ENCODE results near the gene DHX9.

The DHX9 gene

DNA sequence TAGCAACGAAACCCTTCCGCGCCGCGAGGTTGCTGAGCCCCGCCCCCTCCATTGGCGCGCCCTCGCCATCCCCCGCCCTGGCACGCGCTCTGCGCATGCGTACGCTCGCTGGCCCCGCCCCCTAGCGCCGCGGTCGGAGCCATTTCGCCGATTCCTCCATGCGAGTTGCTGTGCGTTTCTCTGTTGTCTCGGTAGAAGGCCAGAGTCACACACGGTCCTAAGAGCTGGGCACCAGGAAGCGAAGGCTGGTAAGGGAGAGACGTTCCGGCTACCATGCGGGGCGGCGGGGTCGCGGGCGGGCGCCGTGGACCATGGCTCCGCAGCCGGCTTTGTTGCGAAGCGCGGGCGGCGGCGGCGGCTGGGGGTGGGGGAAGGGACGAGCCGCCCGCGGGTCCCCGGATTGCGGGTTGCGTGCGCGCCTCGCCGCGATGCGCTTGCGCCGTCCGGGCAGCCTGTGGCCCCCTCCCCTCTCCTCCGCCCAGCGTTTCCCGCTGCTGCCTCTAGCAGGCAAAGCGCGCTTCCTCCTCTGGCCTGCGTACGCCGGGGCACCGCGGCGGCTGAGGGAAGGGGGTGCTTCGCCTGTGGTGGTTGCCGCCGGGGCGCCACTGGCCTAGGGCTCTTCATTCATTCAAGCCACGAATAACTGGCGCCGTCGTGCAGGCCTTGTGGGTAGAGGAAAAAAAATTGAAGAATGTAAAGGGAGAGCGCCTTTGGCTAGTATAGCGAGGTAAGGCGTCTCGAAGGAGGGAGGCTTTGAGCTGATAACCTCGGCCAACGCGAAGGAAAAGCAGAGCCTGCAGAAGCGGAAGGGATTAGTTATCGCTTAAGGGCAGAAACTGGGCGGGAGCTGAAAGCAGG lies at the start of gene DHX9:
DHX9 (plus strand) TSS at position 139 of the 858 bp plus-strand sequence. CDS start 3,220 bp downstream, outside the sequence.
- DNase-seq, result peak; percentile 44

DNA sequence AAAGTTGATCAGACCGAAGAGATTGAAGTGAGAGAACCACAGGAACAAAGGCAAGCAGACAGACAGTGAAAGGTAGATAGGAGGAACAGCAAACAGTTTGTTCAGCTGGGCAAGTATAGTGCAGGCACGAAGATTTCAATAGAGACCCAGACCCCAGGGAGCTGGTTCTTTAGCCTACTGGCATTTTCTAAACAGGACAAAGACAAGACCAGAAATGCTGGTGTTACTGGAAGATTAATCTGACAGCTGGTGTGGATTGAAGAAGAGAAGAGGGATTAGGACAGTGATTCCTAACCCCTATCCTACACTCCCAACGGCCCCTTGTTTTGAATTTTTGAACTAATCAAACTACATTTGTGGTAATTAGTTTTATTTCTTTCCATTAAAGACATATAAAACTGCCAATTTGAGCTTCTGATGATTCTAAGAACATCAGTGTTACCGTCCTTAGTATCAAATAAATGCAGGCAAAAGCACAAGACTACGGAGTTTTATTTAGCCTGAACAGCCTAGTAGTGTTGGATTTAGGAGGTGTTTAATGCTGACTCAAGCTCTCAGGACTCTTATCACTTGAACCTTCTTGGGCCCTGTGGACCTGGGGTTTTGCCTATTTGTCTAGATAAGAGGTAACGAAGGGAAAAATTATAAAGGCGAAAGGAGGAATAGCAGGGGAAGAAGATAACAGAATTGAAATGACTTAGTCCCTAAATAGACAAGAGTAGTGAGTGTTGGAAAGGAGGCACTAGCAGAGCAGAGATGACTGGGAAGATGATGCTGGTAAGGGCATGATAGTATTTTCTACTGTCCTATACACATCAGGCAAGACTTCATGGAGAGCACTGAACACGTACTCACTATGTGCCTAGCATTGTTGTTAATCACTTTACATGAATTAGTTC lies 47.6 kb upstream of the DHX9 start:
- peak; percentile 36 for DNase-seq

DNA sequence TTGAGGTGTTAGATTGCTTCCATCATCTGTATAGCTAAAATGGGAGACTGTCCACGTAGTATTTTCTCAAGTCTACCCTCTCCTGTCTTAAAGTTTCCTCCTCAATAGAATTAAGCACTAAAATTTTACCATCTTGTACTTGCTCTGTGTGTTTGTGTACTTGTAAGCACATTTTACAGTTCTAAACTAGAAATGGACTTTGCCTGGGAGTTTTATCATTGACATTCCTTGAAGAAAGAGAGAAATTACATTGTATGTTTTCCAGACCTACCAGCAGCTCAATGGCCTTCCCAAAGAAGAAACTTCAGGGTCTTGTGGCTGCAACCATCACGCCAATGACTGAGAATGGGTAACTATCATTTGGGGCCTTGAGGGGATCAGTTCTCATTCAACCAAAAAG lies 45.1 kb upstream of the DHX9 start:
- DNase-seq, result no peak

DNA sequence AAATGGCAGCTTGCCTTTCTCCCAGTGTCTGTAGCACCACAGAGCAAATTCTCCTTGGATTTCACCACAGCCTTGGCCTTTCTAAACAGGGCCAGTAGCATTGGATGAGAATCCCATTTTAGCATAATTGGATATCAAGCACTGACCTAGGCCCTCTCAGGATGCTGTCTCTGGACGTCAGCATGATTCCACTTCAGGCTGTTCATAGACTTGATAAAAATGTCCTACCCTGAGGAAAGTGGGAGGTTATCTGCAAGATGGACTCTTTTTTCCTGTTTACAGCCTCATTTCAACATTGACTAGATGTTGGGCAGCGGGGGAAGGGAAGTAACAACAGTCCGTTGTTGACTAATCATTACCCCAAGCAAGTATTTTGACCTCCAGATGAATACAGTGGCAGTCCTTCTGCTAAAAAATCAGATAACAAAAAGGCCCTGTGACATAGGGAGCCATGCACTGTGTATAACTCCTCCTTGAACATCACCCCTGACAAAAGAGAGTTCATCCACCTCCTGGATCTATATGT lies 44.4 kb upstream of the DHX9 start:
- no peak for DNase-seq

DNA sequence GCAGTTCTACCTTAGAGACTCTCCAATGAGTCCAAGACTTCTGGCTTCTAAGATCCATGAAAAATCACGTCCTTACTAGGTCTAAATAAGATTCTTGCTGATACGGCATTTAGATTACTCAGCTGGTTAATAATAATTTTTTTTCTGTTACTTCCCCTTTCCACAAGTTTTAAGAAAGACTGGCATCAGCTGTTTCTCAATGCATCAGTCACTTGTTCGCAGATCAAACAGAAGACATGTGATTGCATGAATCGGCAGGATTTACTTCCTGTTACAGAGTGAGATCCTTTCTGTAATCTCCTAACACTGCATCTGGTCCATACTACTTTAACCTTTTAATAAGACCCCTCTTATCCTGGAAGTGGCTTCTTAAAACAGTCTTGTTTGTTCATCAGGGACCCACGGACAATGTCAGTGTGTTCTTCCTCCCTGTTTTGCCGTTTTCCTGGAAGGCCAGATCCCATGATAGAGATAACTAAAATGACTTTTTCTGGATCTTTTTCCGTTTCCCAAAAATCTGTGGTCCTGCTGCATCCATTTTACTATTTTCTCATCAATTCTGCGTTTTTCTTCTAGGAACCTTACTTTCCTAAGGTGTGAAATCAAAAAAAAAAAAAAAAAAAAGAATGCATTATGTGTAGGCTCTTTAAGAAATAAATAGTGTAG lies 43.5 kb upstream of the DHX9 start:
- DNase-seq, result no peak

DNA sequence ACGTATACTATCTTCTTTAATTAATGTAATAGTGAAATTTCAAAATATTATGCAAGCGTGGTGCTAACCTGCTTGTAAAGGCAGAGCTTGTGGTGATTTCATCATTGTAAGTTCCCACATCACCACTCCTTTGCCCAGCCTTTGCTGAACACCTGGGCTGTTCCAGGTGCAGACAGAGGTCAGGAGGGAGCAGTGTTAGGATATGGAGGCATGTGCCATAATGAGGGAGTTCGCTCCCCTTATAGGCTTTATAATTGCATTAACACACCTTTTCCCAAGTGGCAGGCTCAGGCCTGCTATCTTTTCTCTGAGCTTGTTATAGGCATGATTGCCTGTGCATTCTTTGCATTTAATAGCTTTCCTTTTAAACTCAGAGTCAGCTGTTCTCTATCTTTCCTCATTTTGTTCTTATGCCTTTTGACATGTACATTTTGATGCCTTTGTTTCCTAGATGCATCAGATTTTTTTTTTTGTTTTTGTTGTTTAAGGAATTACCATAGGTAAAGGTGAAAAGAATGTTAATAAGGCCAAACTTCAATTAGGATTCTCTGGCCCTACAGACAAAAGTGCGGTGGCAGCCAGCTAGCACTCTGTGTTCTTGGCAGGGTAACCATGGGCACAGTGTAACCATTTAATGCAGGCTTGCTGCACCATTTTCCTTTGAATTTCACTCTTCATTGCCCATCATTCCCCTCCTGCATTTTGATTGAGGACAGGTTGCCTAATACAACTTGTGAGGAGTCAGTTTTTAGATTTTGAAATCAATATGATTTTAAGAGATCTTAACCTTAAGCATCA lies 36.9 kb upstream of the DHX9 start:
- no peak for DNase-seq

DNA sequence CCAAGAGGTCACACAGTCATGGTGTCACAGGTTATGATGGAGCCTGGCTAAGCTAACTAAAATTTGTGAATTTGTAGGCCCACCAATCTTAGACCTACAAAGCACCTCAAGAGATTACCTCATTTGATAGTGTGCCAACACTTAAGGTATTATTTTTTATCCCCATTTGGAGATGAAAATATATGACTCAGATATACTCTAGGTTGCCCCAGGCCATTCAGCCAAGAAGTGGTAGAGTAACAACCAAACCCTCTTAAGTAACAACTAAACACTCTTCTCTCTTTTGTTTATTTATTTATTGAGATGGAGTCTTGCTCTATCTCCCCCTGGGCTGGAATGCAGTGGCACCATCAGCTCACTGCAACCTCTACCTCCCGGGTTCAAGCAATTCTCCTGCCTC lies 35.3 kb upstream of the DHX9 start:
- no peak for DNase-seq

DNA sequence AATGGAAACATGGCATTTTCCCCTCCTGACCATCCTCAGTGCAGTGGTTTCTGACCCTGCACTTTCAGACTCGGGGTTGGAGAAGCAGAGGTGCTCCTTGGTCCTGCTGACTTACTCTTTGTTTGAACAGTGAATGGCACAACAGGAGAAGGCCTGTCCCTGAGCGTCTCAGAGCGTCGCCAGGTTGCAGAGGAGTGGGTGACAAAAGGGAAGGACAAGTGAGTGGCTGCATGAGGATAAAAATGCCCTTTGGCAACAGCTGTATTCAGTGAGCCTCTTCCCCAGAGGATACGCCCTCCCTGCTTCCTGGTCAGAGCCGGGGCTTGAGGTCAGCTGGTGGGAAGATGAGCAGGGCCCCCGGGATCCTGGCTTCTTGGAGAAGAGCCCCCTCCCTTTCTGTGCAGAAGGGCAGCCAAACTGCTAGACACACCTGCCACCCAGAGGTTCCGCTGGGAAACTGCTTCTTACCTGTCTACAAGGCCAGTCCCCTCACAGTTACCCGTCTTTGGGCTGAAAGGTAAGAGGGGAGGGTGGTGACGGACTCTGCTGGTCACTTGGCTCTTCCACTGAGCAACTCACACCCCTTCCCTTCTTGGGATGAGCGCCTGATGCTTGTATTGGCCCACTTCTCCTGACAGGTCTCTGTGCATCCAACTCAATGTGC lies 33.0 kb upstream of the DHX9 start:
- no peak for DNase-seq

DNA sequence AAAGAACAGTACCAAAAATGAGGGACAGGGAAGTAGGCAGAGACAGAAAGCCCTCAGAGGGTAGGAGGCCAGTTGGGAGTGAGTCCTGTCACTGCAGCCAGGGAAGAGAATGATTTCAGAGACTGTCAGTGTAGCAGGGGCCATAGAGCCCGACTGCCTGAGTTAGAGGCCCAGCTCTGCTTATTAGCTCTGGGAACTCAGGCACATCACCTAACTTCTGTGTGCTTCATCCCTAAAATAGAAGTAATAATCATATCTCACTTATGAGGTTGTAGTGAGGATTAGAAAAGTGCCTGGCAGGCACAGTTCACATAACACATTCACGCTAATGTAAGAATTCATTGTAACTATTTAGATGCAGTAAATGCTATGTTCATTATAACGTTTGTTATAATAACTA lies 31.2 kb upstream of the DHX9 start:
- no peak for DNase-seq

DNA sequence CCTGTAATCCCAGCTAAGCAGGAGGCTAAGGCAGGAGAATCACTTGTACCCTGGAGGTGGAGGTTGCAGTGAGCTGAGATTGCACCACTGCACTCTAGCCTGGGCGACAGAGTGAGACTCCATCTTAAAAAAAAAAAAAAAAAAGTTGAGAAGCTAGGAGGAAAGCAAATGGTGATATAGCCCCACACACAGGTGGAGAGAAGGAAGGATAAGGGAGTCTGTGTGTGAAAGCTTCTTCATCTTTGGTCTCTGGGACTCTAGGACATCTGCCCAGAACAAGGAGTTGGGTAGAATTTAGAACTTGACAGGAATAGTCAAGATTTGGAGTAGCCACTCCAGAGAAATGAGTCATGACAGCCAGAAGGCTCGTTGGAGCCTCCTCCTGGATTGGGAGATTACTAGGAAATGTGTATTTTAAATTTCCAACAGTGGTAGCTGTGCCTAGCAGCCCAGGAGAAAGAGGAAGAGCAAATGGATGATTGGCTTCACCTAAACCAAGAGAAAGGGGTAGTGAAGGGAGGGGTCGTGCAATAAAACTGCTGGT lies 29.7 kb upstream of the DHX9 start:
- no peak for DNase-seq

DNA sequence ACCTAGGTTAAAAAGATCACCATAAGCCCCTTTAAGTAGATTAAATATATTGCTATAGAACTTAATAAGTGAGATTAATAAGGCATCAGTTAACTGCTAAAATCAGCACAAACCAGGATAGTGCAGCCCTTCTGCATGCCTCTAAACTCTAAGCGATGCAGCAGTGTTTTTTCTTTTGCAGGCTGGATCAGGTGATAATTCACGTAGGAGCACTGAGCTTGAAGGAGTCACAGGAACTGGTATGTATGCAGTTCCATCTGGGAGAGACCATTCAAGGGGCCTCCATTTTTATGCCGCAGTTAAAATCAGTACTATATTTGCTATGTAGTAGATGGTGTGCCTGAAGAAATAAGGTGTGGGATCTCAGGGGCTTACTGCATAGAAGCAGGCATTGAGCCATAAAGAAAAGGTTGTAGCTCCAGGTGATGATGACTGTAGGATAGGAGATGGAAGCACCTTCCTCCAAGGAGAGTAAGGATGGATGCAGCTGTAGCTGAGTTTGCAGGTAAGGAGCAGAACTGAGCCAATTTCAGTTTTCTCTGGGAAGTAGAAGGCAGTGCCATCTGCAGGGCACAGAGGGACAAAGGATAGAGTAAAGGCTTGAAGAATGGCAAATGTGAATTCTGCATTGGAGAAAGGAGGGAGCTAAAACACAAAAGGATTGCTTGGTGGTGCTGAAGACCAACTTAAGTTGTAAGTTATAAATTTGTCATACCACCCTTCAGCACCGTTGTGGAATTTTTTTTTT lies 27.0 kb upstream of the DHX9 start:
- DNase-seq, result no peak

DNA sequence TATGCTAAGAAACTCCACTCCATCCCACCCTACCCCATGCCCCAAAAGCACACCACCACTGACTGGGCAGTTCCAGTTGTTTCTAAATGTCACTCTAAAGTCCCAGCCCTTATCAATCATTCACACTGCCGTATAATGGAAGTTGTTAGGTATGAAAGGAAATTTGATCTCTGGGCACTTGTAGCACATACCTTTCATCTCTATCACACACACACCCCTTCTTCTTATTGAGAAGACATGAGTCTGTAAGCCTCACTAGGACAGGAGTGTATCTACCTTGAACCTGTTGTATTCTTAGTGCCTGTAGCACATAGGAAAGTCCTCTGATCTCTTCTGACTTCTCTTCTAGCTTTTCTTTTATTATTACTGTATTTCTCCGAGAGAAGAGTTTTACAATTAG lies 22.3 kb upstream of the DHX9 start:
- DNase-seq, result no peak

DNA sequence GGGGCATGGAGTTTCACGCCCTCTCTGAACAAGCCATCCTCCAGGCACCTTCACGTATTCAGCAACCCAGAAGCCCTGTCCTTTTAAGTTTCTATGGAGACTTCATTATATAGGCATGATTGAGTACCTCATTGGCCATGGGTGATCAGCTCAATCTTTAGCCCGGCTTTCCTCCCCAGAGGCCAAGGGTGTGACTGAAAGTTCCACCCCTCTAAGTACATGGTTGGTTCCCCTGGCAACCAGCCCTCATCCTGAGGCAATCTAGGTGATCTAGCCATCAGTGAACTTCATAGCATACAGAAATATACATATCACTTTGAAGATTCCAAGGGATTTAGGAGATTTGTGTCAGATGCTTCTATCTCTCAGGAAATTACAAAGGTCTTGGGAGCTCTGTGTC lies 21.3 kb upstream of the DHX9 start:
- no peak for DNase-seq

DNA sequence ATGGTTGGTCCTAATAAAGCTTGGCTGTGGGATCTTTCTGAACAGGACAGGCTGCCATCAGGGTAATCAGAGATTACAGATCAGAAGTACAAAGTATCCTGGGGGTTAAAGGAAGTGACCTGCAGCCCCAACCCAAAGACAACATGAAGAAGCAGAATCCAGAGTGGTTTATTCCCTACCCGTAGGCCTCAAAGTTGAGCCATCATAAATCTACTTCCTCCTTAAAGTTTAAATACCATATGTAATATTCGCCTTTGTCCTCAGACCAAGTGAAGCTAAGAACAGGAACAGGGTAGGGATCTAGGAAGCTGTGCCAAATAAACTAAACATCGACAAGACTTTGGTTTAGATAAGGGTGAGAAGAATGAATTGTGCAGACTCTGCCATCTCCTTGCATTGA lies 15.9 kb upstream of the DHX9 start:
- DNase-seq, result no peak

DNA sequence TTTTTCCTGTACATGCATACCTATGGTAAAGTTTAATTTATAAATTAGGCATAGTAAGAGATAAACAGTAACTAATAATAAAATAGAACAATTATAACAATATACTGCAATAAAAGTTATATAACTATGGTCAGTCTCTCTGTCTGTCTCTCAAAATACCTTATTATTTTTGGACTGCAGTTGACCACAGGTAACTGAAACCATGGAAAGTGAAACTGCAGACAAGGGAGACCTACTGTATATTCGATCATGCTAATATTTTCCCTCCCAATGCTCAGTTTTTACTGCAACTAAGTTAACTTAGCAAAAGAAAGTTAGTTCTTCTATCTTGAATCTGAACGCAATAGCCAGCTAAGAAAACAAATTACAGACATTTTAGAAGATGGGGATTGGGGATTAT lies 12.3 kb upstream of the DHX9 start:
- DNase-seq, result no peak

DNA sequence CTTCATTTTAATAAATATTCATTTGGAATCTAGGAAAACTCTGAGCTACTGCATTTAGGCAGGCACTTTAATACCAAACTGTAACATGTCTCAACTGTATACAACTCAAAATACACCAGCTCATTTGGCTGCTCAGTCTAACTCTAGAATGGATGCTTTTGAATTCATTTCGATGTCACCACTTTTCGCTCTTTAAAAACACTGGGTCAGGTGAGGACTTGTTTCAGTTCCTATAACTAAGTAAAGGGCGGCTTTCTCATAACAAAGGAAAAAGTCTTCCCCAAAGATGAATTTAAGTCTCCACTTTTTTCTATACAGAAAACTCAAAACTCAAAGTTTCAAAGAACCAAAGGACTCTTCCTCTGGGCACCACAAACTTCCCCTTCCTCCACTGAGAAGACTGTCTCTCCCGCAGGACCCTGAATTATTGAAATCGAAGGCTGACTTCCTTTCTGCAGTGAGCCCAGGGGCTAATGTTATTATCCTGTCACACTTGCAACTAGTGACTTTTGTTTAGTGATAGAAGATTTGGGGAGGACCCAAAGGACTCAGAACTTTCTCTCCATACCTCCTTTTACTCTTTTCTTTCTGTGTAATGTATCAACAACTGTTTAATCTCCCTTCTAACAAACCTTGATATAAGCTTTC lies 9.7 kb upstream of the DHX9 start:
- DNase-seq, result no peak

DNA sequence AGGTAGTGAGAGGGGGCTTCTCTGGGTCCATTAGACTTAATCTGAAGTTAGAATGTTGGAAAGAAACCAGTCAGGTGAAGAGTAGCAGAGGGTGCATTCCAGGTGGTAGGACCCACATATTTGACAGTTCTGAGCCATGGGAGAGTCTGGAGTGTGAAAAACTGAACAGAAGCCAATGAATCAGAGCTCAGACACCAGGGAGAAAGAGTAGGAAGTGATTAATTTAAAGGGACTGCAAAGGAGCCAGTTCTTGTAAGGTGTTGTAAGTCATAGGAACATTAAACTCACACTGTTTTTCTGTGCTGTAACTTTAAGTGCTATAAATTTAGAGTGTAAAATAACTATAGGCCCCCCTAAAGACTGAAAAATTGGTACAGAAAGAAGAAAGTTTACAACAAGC lies 5.9 kb upstream of the DHX9 start:
- no peak for DNase-seq

DNA sequence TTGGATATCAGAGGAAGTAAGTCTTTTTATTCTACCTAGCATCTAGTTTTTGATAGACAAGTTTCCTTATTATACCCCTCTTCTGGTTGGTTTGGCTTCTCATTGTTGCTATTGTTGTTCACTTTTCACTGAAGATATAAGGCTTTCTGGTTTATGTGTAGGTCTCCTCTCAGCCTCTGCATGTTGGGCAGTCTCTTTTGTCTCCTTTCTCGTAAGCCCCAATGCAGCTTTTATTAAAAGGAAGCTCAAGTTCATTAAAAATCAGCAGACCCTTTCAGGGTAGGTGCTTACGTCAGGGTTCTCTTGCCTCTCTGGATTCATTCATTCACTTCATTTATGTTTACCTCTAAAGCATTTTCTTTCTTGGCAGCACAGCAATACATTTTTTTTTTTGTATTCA lies 4.8 kb upstream of the DHX9 start:
- DNase-seq, result no peak

DNA sequence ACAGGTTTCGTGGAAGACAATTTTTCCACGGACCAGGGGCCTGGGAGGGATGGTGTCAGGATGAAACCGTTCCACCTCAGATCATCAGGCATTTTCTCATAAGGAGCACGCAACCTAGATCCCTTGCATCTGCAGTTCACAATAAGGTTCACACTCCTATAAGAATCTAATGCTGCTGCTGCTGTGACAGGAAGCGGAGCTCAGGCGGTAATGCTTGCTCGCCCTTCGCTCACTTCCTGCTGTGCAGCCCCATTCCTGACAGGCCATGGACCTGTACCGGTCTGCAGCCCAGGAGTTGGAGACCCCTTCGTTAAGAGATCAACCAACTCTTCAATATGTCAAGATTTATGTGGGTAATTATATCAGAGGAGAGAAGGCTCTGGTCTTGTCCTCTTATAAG lies 3.3 kb upstream of the DHX9 start:
- no peak for DNase-seq

DNA sequence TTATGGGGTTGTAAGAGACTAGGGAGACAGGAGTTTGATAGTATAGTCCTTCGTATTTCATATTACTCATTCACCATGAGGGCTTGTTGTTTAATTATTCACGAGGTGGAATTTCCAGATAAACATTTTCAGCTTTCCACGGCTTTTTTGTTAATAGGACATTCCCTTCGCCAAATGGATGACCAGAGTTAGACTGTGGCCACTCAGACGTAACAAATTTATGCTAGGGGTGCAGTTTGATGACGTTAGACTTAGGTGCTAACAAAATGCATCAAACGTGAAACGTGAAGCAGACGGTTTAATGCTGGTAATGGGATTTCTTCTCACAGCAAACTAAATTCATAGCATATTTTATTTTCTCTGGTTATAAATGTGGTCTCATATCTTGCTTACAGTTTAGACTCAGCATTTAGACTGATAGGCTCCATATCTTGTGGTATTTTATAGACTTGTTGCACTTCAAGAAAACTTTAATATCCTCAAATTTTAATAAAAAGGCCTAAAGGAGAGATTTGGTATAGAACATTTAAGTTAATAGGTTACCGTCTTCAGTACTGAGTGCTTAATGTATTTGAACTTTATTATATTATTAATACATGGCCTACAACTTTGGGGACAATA lies 2.3 kb downstream of the DHX9 start:
- DNase-seq, result no peak

Data from NCI-H524 treated with DMSO at 0.1 percent for 48 hours (cell line).